Measurements from ENCODE around the gene C16orf92.

The C16orf92 gene

DNA sequence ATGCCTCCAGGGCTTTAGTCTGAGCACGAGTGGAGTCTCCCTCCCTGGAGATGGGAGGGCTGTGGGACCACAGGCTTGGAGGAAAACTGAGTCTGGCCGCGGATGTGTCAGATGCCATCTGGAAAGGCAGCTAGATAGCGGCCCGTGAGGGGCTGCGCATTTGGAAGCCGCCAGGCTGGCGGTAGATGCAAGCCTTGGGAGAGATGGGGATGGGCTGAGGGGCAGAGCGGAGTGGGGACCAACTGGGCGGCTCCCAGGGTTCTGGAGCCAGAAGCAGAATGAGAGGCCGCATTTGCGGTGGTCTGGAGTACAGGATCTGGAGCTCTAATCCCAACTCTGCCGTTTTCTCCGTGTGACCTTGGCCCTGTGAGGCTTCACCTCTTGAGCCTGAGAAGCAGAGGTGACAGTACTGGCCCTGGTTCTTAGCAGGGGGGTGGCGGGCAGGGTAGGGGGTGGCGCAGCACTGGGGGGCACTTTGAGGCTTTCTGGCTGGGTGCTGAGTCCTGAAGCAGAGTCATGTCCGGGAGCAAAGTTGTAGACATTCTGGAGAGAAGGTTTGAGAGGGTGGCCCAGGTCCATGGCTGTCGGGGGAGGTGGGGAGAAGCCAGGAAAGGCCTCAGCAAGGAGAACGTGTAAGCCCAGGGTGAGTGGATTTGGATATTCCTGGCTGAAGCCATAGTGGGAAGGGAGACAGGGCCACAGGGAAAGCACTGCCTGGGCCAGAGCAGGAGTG is 20.2 kb upstream of the C16orf92 start:
- H3K27ac ChIP-seq, result peak overlapping the region; percentile 22; the same call in 1 of the 2 replicates
- TF ChIP-seq, protein P1, sequence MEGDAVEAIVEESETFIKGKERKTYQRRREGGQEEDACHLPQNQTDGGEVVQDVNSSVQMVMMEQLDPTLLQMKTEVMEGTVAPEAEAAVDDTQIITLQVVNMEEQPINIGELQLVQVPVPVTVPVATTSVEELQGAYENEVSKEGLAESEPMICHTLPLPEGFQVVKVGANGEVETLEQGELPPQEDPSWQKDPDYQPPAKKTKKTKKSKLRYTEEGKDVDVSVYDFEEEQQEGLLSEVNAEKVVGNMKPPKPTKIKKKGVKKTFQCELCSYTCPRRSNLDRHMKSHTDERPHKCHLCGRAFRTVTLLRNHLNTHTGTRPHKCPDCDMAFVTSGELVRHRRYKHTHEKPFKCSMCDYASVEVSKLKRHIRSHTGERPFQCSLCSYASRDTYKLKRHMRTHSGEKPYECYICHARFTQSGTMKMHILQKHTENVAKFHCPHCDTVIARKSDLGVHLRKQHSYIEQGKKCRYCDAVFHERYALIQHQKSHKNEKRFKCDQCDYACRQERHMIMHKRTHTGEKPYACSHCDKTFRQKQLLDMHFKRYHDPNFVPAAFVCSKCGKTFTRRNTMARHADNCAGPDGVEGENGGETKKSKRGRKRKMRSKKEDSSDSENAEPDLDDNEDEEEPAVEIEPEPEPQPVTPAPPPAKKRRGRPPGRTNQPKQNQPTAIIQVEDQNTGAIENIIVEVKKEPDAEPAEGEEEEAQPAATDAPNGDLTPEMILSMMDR (IDR thresholded peaks at IDR 0.05), result no peak
- TF ChIP-seq ZFX (IDR thresholded peaks at IDR 0.05; ENCODE audit: borderline replicate concordance), result no peak

DNA sequence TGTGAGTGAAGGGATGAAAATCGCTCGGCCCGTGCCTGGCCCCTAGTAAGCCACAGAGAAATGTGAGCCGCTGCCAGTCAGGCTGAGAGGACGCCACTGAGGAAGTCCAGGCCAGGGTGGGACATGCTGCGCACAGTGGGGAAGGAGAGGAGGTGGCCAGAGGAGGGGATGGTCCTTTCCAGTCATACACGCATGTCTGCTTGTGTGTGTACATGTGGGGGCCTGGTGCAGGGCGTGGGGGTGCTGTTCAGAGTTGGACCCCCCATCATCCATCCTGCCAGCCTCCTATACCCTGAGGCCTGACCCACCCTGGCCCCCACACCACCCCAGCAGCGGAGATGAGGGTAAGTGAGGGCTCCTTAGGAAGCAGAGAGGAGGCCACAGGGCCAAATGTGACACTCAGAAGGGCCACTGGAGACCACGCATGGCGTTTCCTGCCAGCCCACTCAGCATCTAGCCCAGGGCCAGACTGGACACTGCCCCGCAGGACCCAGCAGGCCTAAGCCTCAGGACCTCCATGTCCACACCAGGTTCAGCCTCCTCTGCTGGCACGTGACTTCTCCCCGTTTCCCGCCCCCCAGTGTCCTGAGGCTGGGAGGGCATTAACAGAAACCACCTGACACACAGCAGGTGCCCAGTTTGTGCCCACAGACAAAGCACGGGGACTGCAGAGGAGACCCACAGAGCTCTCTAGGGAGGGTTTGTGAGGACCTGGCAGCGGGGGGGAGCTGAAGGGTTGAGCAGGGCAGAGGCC is 19.2 kb upstream of the C16orf92 start:
- peak overlapping the region; percentile 22; the same call in 1 of the 2 replicates for H3K27ac ChIP-seq
- TF ChIP-seq ZFX (IDR thresholded peaks at IDR 0.05; ENCODE audit: borderline replicate concordance), result no peak
- TF ChIP-seq, protein P1 (IDR thresholded peaks at IDR 0.05), result no peak

DNA sequence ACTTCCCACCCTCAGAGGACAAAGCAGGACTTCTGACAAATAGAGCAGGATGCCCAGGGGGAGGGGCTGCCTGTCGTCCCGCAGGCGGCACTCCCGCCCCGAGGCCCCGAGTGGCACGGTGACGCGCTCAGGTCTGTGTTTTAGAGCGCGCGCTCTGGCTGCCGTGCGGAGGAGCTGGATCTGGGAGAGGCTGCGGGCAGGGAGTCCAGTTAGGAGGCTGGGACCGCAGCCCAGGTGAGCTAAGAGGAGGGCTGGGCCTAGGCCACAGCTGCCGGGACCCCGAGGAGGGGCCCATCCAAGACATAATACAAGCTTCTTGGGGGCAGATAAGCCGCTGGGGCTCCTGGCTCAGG is 18.6 kb upstream of the C16orf92 start:
- no peak for TF ChIP-seq ZFX (IDR thresholded peaks at IDR 0.05; ENCODE audit: borderline replicate concordance)
- TF ChIP-seq, protein P1 (IDR thresholded peaks at IDR 0.05), result no peak
- H3K27ac ChIP-seq, result no peak overlapping the region

DNA sequence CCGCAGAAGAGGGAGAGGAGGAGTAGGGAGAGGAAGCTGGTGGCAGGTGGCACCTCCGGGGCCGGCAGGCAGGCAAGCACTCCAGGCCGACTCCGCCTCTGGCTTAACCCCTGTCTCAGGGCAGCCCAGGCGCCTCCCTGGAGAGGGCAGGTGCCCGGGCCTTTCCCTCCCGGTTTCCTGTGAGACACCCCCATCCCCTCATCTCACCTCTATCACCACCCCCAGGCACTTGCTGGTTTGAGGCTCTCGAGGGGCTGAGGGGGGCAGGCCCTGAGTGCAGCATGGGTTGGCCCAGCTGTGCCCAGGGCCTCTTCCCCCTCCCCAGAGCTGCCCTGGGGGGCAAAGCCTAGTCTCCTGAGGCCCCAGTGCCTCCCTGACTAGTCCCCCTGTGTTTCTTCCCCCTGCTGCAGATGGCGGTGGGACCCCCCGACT is 18.2 kb upstream of the C16orf92 start:
- no peak overlapping the region for H3K27ac ChIP-seq
- TF ChIP-seq, protein P1 (IDR thresholded peaks at IDR 0.05), result no peak
- TF ChIP-seq ZFX (IDR thresholded peaks at IDR 0.05; ENCODE audit: borderline replicate concordance), result no peak

DNA sequence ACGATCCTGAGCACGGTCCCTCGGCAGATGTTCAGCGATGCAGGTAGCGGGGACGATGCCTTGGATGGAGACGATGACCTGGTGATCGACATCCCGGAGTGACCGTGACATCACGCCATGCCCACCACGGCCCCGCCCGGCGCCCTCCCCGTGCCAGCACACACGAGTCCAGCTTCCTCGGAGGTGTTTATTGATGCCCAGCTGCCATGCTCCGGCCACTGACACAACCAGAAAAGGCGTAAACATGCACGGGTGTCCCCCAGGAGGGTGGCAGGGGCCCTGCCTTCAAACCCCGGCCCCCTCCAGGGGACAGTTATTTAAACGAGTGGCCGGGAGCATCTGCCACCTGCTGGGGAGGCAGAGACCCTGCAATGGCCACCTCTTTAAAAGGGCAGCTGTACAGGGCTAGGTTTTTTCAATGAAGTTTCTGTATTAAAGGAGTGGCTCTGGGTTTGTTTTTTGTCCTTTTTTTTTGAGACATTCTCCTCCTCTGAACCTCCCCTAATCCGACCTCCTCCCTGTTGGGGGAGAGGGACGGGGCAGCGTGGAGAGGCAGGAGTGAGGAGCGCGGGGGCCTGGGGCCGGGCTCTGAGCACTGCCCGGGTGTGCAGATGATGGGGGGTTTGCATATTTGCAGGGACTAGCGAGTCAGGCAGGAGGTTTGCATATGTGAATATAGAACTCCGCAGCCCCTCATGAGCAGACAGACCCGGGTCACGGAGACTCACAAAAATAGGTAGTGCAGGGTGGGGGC is 17.5 kb upstream of the C16orf92 start:
- TF ChIP-seq, protein P1 (IDR thresholded peaks at IDR 0.05), result peak; percentile 83
- TF ChIP-seq ZFX (IDR thresholded peaks at IDR 0.05; ENCODE audit: borderline replicate concordance), result no peak
- H3K27ac ChIP-seq, result 0 out of 2 replicates have a peak overlapping the region, but pooled peaks have one; percentile 10

DNA sequence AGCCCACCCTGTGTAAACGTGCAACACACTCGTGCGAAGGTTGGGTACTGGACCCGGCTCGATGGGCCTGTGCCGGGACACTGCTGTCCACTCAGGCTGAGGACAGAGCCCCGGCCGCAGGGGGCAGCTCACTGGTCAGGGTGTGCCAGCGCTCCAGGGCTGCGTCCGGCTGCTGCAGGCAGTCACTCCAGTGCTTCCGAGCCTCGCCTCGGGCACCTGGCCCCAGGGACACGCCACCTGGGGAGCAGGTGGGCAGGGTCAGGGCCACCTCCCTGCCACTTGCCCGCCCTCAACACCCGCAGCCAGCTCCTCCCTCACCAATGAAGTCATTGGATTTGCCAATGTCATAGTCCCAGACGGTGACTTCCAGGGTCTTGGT is 16.9 kb upstream of the C16orf92 start:
- H3K27ac ChIP-seq, result 0 out of 2 replicates have a peak overlapping the region, but pooled peaks have one; percentile 10
- TF ChIP-seq ZFX (IDR thresholded peaks at IDR 0.05; ENCODE audit: borderline replicate concordance), result no peak
- TF ChIP-seq, protein P1 (IDR thresholded peaks at IDR 0.05), result no peak
